OCI-LY3 (cell line): ENCODE measurements around the gene HS6ST2.

Experiments used
- CTCF ChIP-seq: fragments of 200-600, 300-600 bp; sonication (generic); IDR thresholded peaks from 2 replicates; pipeline ENCODE4 v1.5.1; 2014; ENCODE audit warnings: antibody characterized with exemption, low read length, low read depth
- EZH2phosphoT487 ChIP-seq: fragments of 200-600 bp; shearing (Covaris generic); IDR thresholded peaks from 2 replicates; pipeline ENCODE4 v1.6.1; 2018; ENCODE audit warnings: antibody characterized with exemption, mixed run types, low read depth

DNA sequence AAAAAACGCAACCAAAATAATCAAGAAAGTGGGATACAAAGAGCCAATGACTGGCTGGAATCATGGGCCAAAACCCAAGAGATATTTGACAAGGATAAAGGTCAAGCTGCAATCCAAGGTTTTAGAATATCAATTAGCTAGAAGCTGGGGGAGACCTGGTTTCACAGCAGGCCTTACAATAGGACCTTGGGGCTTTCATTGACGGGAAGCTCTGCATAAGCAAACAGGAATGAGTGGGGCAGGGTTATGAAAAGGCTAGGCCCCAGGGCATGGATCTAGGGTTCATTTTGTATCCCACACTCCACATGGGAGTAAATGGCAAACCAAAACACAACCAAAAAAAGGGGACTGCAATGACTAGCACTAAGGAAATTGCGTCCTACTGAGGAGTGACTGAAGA is 215.3 kb downstream of the HS6ST2 start:
- TF ChIP-seq CTCF (no peak), EZH2phosphoT487 (no peak)
